ENCODE results near the gene ESYT3. TPM values are rescaled to one million over a fixed set of nuclear protein-coding genes. Genes with fewer than 3 reads are reported as not detected.
"Not testable (repeated sequence)": the region's sequence is repeated elsewhere in the genome, so short reads cannot be mapped to it uniquely, and the experiment has no call there.

Gene ESYT3
- total RNA-seq, 2 donors from 2014 or later = 1.1 to 3.2 TPM

DNA sequence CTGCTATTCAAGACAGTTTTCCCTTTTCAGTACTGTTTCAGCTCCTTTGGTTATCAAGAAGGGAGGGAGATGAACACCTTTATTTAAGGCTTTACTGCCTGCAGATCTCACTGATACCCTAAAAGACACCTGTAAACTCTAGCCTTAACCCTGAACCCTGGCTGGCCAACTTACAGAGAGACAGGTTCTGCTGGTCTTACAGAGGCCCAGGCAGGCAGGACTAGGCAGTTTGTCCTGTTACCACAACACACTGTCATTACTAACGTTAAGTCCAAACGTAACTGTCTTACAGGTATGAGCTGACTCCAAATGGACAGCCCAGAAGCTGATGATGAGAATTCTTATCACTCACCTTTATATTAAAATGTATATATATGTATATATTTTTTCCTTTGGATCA lies 42.1 kb downstream of the ESYT3 start:
- TF ChIP-seq, protein P1, sequence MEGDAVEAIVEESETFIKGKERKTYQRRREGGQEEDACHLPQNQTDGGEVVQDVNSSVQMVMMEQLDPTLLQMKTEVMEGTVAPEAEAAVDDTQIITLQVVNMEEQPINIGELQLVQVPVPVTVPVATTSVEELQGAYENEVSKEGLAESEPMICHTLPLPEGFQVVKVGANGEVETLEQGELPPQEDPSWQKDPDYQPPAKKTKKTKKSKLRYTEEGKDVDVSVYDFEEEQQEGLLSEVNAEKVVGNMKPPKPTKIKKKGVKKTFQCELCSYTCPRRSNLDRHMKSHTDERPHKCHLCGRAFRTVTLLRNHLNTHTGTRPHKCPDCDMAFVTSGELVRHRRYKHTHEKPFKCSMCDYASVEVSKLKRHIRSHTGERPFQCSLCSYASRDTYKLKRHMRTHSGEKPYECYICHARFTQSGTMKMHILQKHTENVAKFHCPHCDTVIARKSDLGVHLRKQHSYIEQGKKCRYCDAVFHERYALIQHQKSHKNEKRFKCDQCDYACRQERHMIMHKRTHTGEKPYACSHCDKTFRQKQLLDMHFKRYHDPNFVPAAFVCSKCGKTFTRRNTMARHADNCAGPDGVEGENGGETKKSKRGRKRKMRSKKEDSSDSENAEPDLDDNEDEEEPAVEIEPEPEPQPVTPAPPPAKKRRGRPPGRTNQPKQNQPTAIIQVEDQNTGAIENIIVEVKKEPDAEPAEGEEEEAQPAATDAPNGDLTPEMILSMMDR (IDR thresholded peaks at IDR 0.05) = no peak
- TF ChIP-seq POLR2AphosphoS5 (IDR thresholded peaks at IDR 0.05) (no peak), POLR2A (IDR thresholded peaks at IDR 0.05) (no peak)
- Histone ChIP-seq H3K9me3 (no peaks in the 10 kb centered on the region), H3K4me1 (replicated peaks) (no peaks in the 10 kb centered on the region), H3K4me3 (no peak overlapping the region), H3K27me3 (replicated peaks; ENCODE audit: insufficient read depth) (no peaks in the 10 kb centered on the region), H3K36me3 (no peaks in the 10 kb centered on the region), H3K27ac (no peak overlapping the region)
- intact Hi-C loops (cut with DNase I) = no loop called here
- WGBS = 73% methylated on average over 2 of the region's 2 CpGs
- DNase-seq (ENCODE audit: low spot score) = no peak

DNA sequence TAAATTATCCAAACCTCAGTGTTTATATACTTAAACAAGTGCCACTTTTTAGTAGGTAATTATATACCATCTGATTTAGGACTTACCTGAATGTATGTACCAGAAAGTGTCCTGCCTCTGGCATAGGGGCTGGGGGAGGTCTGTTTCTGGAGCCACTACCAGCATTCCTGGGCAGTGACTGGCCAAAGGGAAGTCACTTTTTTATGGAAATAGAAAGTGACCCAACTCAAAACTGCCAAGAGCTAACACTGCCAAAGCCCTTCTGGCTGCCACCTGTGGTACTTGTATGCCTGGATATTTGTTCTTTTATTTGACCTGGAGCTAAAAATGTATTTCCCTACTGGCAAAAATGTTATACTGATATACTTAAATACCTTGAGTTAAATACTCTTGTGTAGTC lies 42.7 kb downstream of the ESYT3 start:
- Histone ChIP-seq H3K4me3 (no peak overlapping the region), H3K9me3 (no peaks in the 10 kb centered on the region), H3K36me3 (no peaks in the 10 kb centered on the region), H3K27ac (no peak overlapping the region), H3K27me3 (replicated peaks; ENCODE audit: insufficient read depth) (no peaks in the 10 kb centered on the region), H3K4me1 (replicated peaks) (no peaks in the 10 kb centered on the region)
- DNase-seq (ENCODE audit: low spot score) = no peak
- intact Hi-C loops (cut with DNase I) = no loop called here
- TF ChIP-seq POLR2A (IDR thresholded peaks at IDR 0.05) (no peak), POLR2AphosphoS5 (IDR thresholded peaks at IDR 0.05) (no peak)

DNA sequence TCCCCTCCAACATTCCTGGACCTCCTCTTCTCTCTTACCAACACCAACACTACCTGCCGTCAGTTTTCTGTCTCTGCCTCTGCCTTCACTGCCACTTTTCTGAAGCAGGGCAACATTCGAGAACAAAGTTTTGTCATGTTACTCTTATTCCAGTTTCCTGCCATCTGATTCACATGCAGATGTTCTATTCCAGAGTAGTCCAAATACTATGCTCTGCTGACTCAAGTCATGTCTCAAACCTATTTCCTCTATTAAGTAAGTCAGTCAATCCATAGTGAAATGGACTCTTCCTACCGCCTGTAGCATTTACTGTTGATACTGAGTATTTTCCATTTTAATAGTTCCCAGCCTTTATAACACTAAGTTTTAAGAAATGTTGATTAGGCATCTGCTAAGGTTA lies 43.4 kb downstream of the ESYT3 start:
- Histone ChIP-seq H3K27me3 (replicated peaks; ENCODE audit: insufficient read depth) (no peaks in the 10 kb centered on the region), H3K36me3 (no peaks in the 10 kb centered on the region), H3K4me3 (no peak overlapping the region), H3K4me1 (replicated peaks) (no peaks in the 10 kb centered on the region), H3K9me3 (no peaks in the 10 kb centered on the region), H3K27ac (no peak overlapping the region)
- 99% methylated on average over 3 of the region's 3 CpGs for WGBS
- intact Hi-C loops (cut with DNase I) = no loop called here
- no peak for DNase-seq (ENCODE audit: low spot score)
- TF ChIP-seq POLR2AphosphoS5 (IDR thresholded peaks at IDR 0.05) (no peak), POLR2A (IDR thresholded peaks at IDR 0.05) (no peak)
- TF ChIP-seq, protein P1 (IDR thresholded peaks at IDR 0.05) = no peak

- DNase-seq (ENCODE audit: low spot score) = no peak
- 54% methylated on average over 4 of the region's 4 CpGs for WGBS
- Histone ChIP-seq H3K27ac (no peak overlapping the region), H3K27me3 (replicated peaks; ENCODE audit: insufficient read depth) (no peaks in the 10 kb centered on the region), H3K4me1 (replicated peaks) (no peaks in the 10 kb centered on the region), H3K9me3 (no peaks in the 10 kb centered on the region), H3K4me3 (no peak overlapping the region), H3K36me3 (no peaks in the 10 kb centered on the region)
- intact Hi-C loops (cut with DNase I) = no loop called here
- TF ChIP-seq POLR2AphosphoS5 (IDR thresholded peaks at IDR 0.05) = no peak
- TF ChIP-seq, protein P1 (IDR thresholded peaks at IDR 0.05) = peak in 1 of 4 experiments; percentile 20
Observed at GRCh38 chr3:138479438-138479863, 45.0 kb downstream of the ESYT3 start.

- H3K27ac ChIP-seq; DNase-seq (ENCODE audit: low spot score); H3K4me1 ChIP-seq (replicated peaks); H3K9me3 ChIP-seq; intact Hi-C loops (cut with DNase I); H3K27me3 ChIP-seq (replicated peaks; ENCODE audit: insufficient read depth); H3K36me3 ChIP-seq; H3K4me3 ChIP-seq: not testable (repeated sequence)
- 95% methylated on average over 16 of the region's 17 CpGs for WGBS
Observed at GRCh38 chr3:138484672-138485071, 50.3 kb downstream of the ESYT3 start.

DNA sequence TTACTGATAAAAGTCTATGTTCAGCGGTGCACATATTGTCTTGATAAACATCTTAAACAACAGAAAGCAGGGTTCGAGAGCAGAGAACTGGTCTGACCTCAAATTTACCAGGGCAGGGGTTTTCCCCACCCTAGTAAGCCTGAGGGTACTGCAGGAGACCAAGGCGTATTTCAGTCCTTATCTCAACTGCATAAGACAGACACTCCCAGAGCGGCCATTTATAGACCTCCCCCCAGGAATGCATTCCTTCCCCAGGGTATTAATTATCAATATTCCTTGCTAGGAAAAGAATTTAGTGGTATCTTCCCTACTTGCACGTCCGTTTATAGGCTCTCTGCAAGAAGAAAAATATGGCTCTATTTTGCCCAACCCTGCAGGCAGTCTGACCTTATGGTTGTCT lies 52.2 kb downstream of the ESYT3 start:
- H3K27ac ChIP-seq; H3K4me3 ChIP-seq; H3K27me3 ChIP-seq (replicated peaks; ENCODE audit: insufficient read depth); H3K4me1 ChIP-seq (replicated peaks); DNase-seq (ENCODE audit: low spot score); H3K9me3 ChIP-seq; intact Hi-C loops (cut with DNase I); H3K36me3 ChIP-seq: not testable (repeated sequence)
- WGBS = 94% methylated on average over 6 of the region's 6 CpGs
